Hippocampal formation (tissue), 2 donors: ENCODE results near the gene PTPRG.
A peak's percentile ranks its signal among the peaks of the same experiment; 100 is the strongest.

ENCODE experiments used
- DNase-seq, 2 donors: peaks; one replicate each; lab custom pipeline; 2025; lab: John Stamatoyannopoulos, UW

Gene PTPRG

GRCh38 chr3:62187022-62187431, 625.7 kb downstream of the PTPRG start:
- no peak for DNase-seq

- DNase-seq, result peak; percentile 47 to 80
Measured at GRCh38 chr3:62188681-62189375, 627.5 kb downstream of the PTPRG start.

- DNase-seq, result no peak
Measured at GRCh38 chr3:62189376-62189698, 628.0 kb downstream of the PTPRG start.

- DNase-seq, result no peak
Measured at GRCh38 chr3:62192891-62193290, 631.5 kb downstream of the PTPRG start.

GRCh38 chr3:62193586-62194345, 632.4 kb downstream of the PTPRG start:
- no peak for DNase-seq

GRCh38 chr3:62197350-62198012, 636.1 kb downstream of the PTPRG start:
- DNase-seq, result no peak

- no peak for DNase-seq
Measured at GRCh38 chr3:62199126-62199525, 637.8 kb downstream of the PTPRG start.

GRCh38 chr3:62201438-62202035, 640.2 kb downstream of the PTPRG start:
- DNase-seq, result peak in 1 of 2 donors; percentile 45

GRCh38 chr3:62203152-62203551, 641.8 kb downstream of the PTPRG start:
- no peak for DNase-seq

GRCh38 chr3:62203561-62203960, 642.2 kb downstream of the PTPRG start:
- no peak for DNase-seq

- DNase-seq, result no peak
Measured at GRCh38 chr3:62207197-62207596, 645.8 kb downstream of the PTPRG start.

GRCh38 chr3:62208385-62208784, 647.0 kb downstream of the PTPRG start:
- no peak for DNase-seq

GRCh38 chr3:62209101-62209500, 647.7 kb downstream of the PTPRG start:
- no peak for DNase-seq

GRCh38 chr3:62210011-62210410, 648.6 kb downstream of the PTPRG start:
- peak in 1 of 2 donors; percentile 22 for DNase-seq

- DNase-seq, result no peak
Measured at GRCh38 chr3:62211675-62212429, 650.5 kb downstream of the PTPRG start.

GRCh38 chr3:62214850-62215249, 653.5 kb downstream of the PTPRG start:
- no peak for DNase-seq

- no peak for DNase-seq
Measured at GRCh38 chr3:62220616-62221015, 659.2 kb downstream of the PTPRG start.

- DNase-seq, result no peak
Measured at GRCh38 chr3:62225051-62225450, 663.7 kb downstream of the PTPRG start.

GRCh38 chr3:62226601-62227339, 665.4 kb downstream of the PTPRG start:
- no peak for DNase-seq

GRCh38 chr3:62228467-62228866, 667.1 kb downstream of the PTPRG start:
- DNase-seq, result no peak

- DNase-seq, result peak; percentile 8 to 30
Measured at GRCh38 chr3:62229211-62229610, 667.8 kb downstream of the PTPRG start.
